Breast epithelium (tissue), 3 donors: ENCODE data around the gene TMEM271.
"Not testable (repeated sequence)": the region's sequence is repeated elsewhere in the genome, so short reads cannot be mapped to it uniquely, and the experiment has no call there.

ENCODE experiments used
- POLR2A ChIP-seq: fragments of 450-650 bp; IDR thresholded peaks from one replicate; pipeline ENCODE4 v1.6.1; 2016; ENCODE audit warnings: antibody characterized with exemption, mild to moderate bottlenecking, moderate library complexity
- POLR2AphosphoS5 ChIP-seq, 3 donors: sonication (generic); formaldehyde crosslinking; IDR thresholded peaks; one replicate each; pipeline ENCODE4 v1.6.1; 2017; ENCODE audit warnings: antibody characterized with exemption in 3 of 3
- TF ChIP-seq, protein P1 (sequence below), 3 donors: fragments of 450-650 bp; IDR thresholded peaks; one replicate each; pipeline ENCODE4 v1.5.1; 2016 to 2017; ENCODE audit warnings: antibody characterized with exemption in 3 of 3, mild to moderate bottlenecking in 3 of 3, moderate library complexity in 3 of 3

DNA sequence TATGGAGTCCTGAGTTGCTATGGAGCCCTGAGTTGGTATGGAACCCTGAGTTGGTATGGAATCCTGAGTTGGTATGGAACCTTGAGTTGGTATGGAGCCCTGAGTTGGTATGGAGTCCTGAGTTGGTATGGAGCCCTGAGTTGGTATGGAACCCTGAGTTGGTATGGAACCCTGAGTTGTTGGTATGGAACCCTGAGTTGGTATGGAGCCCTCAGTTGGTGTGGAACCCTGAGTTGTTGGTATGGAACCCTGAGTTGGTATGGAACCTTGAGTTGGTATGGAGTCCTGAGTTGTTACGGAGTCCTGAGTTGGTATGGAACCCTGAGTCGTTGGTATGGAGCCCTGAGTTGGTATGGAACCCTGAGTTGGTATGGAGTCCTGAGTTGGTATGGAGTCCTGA, 13.6 kb downstream of the TMEM271 start:
- TF ChIP-seq, protein P1, sequence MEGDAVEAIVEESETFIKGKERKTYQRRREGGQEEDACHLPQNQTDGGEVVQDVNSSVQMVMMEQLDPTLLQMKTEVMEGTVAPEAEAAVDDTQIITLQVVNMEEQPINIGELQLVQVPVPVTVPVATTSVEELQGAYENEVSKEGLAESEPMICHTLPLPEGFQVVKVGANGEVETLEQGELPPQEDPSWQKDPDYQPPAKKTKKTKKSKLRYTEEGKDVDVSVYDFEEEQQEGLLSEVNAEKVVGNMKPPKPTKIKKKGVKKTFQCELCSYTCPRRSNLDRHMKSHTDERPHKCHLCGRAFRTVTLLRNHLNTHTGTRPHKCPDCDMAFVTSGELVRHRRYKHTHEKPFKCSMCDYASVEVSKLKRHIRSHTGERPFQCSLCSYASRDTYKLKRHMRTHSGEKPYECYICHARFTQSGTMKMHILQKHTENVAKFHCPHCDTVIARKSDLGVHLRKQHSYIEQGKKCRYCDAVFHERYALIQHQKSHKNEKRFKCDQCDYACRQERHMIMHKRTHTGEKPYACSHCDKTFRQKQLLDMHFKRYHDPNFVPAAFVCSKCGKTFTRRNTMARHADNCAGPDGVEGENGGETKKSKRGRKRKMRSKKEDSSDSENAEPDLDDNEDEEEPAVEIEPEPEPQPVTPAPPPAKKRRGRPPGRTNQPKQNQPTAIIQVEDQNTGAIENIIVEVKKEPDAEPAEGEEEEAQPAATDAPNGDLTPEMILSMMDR (IDR thresholded peaks at IDR 0.05), result not testable (repeated sequence)
- TF ChIP-seq POLR2A; POLR2AphosphoS5 (IDR thresholded peaks at IDR 0.05): not testable (repeated sequence)
